Neuron (in vitro differentiated cells): Measurements from ENCODE around the gene NHSL2.

Source experiments
- H2AFZ ChIP-seq: one replicate; pipeline ENCODE4 v1.6.1; 2013; ENCODE audit warnings: low read depth, mild to moderate bottlenecking, inconsistent platforms, low read length, moderate library complexity
- H3K27me3 ChIP-seq: one replicate; pipeline ENCODE4 v1.6.1; 2013; ENCODE audit warnings: low read length; ENCODE audit not compliant: insufficient read depth
- H3K36me3 ChIP-seq: one replicate; pipeline ENCODE4 v1.6.1; 2013; ENCODE audit warnings: low read length; ENCODE audit not compliant: insufficient read depth
- H3K4me1 ChIP-seq: one replicate; pipeline ENCODE4 v1.6.1; 2013; ENCODE audit warnings: low read length; ENCODE audit not compliant: insufficient read depth
- H3K4me3 ChIP-seq: 2 replicates; pipeline ENCODE4 v1.5.1; 2013; ENCODE audit warnings: mild to moderate bottlenecking, low read length, moderate library complexity
- H3K9me3 ChIP-seq: one replicate; pipeline ENCODE4 v1.6.1; 2013; ENCODE audit warnings: low read length

Gene NHSL2

DNA sequence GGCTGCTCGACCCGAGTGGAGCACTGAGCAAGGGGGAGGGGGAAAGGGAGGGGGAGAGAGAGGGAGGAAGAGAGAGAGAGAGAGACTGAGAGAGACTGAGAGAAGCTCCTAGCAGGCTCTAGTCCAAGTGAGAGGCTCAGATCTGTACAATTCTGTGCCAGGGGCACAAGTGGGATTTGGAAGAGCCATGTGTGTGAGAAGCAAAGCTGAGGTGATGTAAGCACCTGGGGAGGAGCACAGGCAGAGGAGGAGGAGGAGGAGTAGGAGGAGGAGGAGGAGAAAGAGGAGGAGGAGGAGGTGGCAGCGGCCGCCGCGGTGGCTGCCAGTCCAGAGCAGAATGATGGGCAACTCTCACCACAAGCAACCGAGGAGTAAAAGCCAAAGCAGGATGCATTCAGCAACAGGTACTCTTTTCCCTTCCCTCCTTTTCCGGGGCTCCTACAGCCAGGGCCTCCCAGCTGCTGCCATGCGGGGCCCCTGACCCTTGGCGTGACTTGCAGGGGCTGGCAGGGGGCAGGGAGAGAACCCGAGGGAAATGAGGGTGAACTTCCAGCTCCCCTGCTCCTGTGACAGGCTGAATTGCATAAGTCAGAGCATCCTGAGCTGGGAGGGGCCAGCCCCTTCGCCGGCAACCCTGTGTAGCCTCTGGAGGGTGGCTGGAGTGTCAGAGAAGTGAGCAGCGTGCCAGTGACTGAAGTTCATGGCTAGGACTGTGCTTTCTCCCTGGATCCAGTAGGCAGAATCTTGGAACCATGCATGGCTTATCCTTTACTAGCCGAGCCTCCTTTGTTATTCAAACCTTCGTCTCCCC, 158.9 kb downstream of the NHSL2 start:
- Histone ChIP-seq H3K27me3 (peaks cover 10% of the 10 kb centered on the region), H3K9me3 (no peaks in the 10 kb centered on the region), H2AFZ (no peak overlapping the region), H3K36me3 (no peaks in the 10 kb centered on the region), H3K4me1 (peaks cover 27% of the 10 kb centered on the region), H3K4me3 (no peak overlapping the region)

DNA sequence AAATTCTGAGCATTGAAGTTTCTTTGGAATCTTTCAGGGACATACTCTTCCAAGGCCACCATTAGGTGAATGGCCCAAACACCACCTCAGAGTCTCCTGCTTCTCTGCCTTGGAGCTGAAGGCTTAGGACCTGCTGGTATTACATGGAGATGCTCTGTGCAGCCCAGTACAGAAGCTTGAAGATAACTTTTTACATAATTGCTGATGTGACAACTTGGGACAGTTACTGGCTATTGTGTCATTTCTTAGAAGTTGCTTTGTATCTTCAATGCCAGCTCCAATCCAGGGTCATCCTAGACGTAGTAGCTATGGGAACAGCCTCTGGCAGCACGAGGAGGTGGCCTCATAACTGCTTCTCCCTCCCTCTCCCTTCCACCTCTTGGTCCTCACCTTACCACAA, 160.6 kb downstream of the NHSL2 start:
- peaks cover 27% of the 10 kb centered on the region for H3K4me1 ChIP-seq
- no peaks in the 10 kb centered on the region for H3K36me3 ChIP-seq
- no peak overlapping the region for H3K4me3 ChIP-seq
- H2AFZ ChIP-seq, result no peak overlapping the region
- no peaks in the 10 kb centered on the region for H3K9me3 ChIP-seq
- peaks cover 6% of the 10 kb centered on the region for H3K27me3 ChIP-seq

DNA sequence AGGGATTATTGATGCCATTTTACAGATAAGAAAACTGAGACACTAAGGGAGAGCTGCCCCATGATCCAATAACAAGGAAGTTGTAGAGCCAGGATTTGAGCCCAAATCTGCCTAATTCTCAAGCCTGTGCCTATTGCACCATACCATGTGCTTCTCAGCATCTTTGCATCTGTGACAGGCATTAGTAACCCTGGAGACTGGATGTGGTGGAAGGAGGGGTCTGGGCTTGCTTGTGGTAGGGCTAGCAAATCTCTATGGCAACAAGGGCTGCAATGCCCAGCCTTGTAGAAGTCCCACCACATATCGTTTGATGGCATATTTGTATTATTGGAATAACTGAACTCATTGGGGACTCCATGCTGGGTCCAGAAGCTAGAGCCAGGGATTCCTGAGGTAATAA, 163.0 kb downstream of the NHSL2 start:
- Histone ChIP-seq H3K9me3 (no peaks in the 10 kb centered on the region), H3K4me3 (no peak overlapping the region), H3K27me3 (peaks cover 8% of the 10 kb centered on the region), H3K4me1 (peaks cover 26% of the 10 kb centered on the region), H2AFZ (no peak overlapping the region), H3K36me3 (no peaks in the 10 kb centered on the region)

DNA sequence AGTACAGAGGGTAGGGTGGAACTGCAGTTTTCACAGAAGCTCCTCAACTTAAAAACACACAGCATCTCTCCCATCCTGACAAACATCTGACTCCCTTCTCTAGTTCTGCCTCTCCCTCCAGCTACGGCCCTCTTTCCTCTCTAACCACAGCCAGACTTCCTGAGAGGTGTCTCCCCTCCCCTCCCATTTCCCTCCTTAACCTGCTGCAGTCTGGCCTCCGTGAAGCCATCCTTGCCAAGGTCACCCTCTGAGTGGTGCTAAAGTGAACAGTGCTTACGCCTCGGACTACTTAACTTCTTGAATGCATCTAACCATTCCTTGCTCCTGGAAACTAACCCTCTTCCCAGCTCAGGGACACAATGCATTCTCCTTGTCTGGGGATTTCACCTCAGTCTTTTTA, 167.8 kb downstream of the NHSL2 start:
- Histone ChIP-seq H3K4me1 (peaks cover 26% of the 10 kb centered on the region), H3K4me3 (no peak overlapping the region), H2AFZ (no peak overlapping the region), H3K9me3 (no peaks in the 10 kb centered on the region), H3K36me3 (no peaks in the 10 kb centered on the region), H3K27me3 (peaks cover 2% of the 10 kb centered on the region)

DNA sequence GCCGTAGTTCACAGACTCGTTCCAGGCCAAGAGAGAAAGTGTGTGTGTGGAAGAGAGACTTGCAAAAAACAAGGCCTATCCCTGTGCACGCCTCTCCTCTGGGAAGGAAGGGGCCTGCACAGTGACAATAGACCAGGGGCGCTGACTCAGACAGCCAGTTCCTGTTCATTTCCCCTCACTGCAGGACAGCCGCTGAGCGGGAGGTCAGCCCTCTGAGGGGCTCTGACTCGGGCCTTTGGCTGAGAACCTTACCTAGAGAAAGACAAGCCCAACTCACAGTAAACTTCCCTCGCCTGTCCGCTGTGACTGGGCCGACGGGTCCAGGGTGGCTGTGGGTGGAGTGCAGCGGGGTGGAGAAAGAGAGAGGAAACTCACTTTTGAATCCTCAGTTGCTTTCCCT, 169.0 kb downstream of the NHSL2 start:
- Histone ChIP-seq H3K4me3 (no peak overlapping the region), H3K27me3 (peaks cover 2% of the 10 kb centered on the region), H3K36me3 (no peaks in the 10 kb centered on the region), H3K9me3 (no peaks in the 10 kb centered on the region), H3K4me1 (peaks cover 18% of the 10 kb centered on the region), H2AFZ (no peak overlapping the region)

DNA sequence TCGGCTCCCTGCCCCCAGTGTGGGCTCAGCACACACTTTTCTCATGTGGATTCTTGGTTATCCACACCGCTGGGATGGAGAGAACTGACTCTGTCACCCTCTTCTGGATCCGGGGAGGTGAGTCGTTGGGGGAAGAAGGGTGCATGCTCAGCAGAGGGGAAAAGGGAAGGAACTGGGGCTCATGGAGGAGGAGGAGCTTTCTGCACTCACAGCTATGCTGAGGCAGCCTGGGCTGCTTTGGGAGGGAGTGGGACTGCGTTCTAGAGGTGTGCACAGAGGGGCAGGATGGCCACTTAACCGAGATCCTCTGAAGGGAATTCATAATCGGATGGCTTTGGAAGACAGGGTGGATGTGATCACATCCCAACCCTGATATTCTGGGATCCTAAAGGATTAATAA, 169.5 kb downstream of the NHSL2 start:
- Histone ChIP-seq H3K9me3 (no peaks in the 10 kb centered on the region), H2AFZ (no peak overlapping the region), H3K4me3 (no peak overlapping the region), H3K4me1 (peaks cover 18% of the 10 kb centered on the region), H3K36me3 (no peaks in the 10 kb centered on the region), H3K27me3 (peaks cover 2% of the 10 kb centered on the region)

DNA sequence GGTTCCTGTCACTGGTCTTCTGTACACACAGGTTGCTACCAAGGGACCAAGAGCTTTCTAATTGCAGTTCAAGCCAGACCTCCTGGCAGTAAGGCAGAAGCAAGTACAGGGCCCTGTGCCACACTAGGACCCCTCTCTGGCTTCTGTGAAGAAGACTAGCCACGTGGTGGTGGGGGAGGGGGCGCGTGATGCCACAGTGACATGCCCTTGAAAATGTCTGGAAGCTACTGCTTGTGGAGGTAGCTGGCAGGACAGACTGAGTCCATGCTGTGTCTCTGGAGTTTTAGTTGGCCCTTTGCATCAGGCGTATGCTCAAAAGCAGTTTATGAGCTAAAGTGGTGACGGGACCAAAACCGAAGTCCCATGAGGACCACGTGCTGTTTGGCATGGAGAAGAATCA, 170.2 kb downstream of the NHSL2 start:
- Histone ChIP-seq H3K27me3 (peaks cover 2% of the 10 kb centered on the region), H2AFZ (no peak overlapping the region), H3K9me3 (no peaks in the 10 kb centered on the region), H3K36me3 (no peaks in the 10 kb centered on the region), H3K4me3 (no peak overlapping the region), H3K4me1 (peaks cover 18% of the 10 kb centered on the region)

DNA sequence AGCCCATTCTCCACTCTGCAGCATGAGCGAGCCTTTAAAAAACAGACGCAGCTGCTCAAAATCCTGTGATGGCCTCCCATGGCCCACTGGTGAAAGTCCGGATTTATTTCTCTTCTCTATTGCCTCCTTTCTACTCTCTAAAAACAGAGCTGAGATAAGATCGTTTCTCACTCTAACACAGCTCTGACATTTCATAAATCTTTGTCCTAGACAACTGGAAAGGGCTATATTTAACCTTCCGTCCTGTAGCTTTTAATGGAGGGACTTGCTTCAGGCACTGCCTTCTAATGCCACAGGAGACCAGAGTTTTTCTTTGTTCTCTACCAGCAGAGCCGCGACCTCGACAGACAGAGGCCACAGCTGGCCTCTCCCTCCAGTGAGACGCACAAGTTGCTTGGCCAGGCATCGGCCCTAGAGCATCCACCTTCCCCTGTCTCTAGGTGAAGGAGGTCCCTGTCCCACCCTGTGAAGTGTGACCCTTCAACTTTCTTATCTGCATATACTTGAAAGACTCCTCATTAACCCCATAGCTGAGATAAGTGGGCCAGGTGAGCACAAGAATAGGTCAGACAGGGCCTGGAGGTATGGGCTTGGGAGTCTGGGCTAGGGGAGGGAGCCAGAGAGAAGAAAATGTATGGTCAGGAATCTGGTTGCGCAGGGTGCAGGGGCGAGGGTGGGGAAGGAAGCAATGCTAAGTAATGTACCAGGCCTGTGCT, 171.1 kb downstream of the NHSL2 start:
- Histone ChIP-seq H3K36me3 (no peaks in the 10 kb centered on the region), H2AFZ (no peak overlapping the region), H3K9me3 (no peaks in the 10 kb centered on the region), H3K4me1 (peaks cover 18% of the 10 kb centered on the region), H3K4me3 (no peak overlapping the region), H3K27me3 (peaks cover 2% of the 10 kb centered on the region)

DNA sequence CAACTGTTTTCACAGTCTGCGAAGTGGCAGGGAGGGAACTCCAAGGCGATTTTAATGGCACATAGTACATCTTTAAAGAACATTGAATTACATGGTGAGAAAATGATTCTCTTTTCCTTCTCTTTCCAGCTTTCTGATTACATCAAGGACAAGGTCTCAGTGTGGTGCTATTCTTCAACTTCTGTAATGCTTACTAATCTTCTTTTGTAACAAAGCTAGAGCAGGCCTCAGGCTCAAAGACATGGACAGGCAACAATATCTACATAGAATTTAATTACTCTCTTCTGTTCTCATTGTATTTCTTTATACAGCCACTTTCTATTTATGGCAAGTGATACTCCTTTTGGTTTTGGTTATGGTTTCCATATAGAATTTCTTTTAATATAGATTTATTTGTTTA, 172.6 kb downstream of the NHSL2 start:
- H3K36me3 ChIP-seq, result no peaks in the 10 kb centered on the region
- peaks cover 18% of the 10 kb centered on the region for H3K4me1 ChIP-seq
- no peaks in the 10 kb centered on the region for H3K9me3 ChIP-seq
- H3K4me3 ChIP-seq, result no peak overlapping the region
- peaks cover 2% of the 10 kb centered on the region for H3K27me3 ChIP-seq
- no peak overlapping the region for H2AFZ ChIP-seq

DNA sequence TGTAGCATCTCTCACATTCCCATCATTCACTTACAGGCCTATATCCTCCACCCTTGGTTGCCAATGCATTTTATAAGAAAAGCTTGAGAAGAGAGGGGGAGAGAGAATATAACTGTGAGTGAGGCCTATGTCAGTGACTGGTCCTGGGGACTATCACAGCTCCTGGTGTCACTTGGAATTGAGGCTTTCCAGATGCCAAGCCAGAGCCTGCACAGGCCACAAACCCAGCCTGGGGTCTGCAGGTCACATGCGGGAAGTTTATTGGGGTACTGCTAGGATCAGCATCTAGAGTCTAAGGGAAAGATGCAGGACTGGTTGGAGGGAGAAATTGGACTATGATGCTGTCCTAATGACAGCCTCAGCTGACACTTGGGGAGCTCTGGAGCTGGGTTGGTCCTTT, 173.5 kb downstream of the NHSL2 start:
- H3K4me1 ChIP-seq, result peaks cover 17% of the 10 kb centered on the region
- H3K36me3 ChIP-seq, result no peaks in the 10 kb centered on the region
- H2AFZ ChIP-seq, result no peak overlapping the region
- H3K27me3 ChIP-seq, result no peaks in the 10 kb centered on the region
- no peak overlapping the region for H3K4me3 ChIP-seq
- H3K9me3 ChIP-seq, result no peaks in the 10 kb centered on the region

DNA sequence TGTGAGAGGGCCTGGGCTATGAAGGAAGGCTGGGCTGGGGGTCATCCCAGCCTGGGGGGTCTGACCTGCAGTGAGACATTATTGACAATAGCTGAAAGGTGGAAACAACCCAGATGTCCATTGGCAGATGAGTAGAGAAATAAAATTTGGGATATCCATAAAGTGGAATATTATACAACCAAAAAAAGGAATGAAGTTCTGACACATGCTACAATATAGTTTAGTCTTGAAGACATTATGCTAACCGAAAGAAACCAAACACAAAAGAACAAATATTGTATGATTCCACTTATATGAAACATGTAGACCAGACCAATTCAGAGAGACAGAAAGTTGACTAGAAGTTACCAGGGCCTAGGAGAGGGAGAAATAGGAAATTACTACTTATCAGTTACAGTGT, 176.3 kb downstream of the NHSL2 start:
- Histone ChIP-seq H3K9me3 (no peaks in the 10 kb centered on the region), H3K27me3 (no peaks in the 10 kb centered on the region), H3K4me1 (peaks cover 9% of the 10 kb centered on the region), H2AFZ (no peak overlapping the region), H3K36me3 (no peaks in the 10 kb centered on the region), H3K4me3 (no peak overlapping the region)

DNA sequence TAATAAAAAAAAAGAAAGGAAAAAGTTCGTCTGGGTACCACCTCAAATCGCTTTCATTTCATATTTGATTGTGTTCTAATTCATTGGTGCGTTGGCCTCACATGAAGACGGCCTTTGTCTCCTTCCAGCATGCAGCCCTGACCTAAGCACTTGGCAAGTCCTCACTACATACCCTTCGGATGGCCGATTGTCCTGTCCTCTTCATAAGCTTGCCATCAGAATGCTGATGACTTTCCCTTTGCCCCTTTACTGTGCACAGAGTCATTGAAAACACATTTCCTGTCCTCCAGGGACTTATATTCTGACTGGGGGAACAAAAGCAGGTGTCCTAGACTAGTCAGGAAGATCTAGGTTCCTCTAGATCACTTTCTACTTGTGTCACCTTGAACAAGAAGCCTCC, 178.1 kb downstream of the NHSL2 start:
- no peaks in the 10 kb centered on the region for H3K4me1 ChIP-seq
- no peak overlapping the region for H2AFZ ChIP-seq
- no peaks in the 10 kb centered on the region for H3K9me3 ChIP-seq
- H3K36me3 ChIP-seq, result no peaks in the 10 kb centered on the region
- no peak overlapping the region for H3K4me3 ChIP-seq
- H3K27me3 ChIP-seq, result no peaks in the 10 kb centered on the region

DNA sequence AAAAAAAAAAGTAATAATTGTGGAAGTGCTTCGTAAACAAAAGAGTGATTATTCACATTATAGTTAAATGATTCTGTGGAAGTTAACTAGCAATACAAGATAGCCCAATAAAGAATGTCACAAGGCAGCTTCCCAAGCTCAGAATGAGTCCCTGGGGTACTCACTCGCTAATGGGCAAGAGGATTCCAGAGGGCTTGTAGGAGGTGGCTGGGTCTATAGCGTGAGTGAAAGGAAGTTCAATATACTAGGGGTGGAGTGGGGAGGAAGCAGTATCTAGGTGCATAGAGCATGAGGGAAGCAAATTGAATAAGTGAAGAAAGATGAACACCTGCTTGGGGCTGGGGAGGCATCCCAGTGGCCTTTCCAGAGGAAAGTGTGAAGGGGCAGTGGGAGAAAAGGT, 178.6 kb downstream of the NHSL2 start:
- Histone ChIP-seq H3K27me3 (no peaks in the 10 kb centered on the region), H3K9me3 (no peaks in the 10 kb centered on the region), H2AFZ (no peak overlapping the region), H3K36me3 (no peaks in the 10 kb centered on the region), H3K4me3 (no peak overlapping the region), H3K4me1 (no peaks in the 10 kb centered on the region)
